NCI-H1105 treated with DMSO at 0.1 percent for 48 hours (cell line): ENCODE measurements around the gene GSTT2B.
"Not testable (repeated sequence)": the region's sequence is repeated elsewhere in the genome, so short reads cannot be mapped to it uniquely, and the experiment has no call there.

Experiments used
- DNase-seq: peaks from one replicate; lab custom pipeline; 2025; lab: John Stamatoyannopoulos, UW

Gene GSTT2B

DNA sequence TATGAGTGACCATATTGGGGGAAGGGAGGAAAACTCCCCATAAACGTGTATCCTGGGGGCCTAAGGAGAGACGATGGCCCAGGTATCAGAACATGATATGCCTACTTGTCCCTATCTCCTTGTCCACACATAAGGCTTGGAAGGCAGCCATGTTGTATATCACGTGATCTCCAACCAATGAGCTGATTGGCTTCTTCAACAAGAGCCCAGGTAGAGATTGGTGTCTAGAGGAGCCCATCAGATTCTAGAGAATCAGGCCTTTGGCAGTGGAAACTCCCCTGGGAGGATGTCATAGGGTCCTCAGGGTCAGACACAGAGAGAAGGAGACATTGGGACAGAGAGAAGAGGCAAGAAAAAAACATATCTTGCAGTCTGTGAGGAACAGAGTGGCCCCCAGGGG is 13.6 kb downstream of the GSTT2B start:
- not testable (repeated sequence) for DNase-seq

GRCh38 chr22:23940166-23940565 is 20.8 kb downstream of the GSTT2B start:
- not testable (repeated sequence) for DNase-seq

DNA sequence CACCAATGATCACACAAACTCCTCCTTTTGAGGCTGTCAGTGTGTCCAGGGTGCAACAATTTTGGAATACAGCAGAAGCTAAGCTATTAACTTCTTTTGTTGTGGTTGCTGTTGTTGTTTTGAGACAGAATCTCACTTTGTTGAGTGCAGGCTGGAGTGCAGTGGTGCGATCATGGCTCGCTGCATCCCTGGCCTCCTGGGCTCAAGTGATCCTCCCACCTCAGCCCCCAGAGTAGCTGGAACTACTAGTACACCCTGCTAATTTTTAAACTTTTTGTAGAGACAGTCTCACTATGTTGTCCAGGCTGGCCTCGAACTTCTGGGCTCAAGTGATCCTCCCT is 22.0 kb downstream of the GSTT2B start:
- DNase-seq = no peak

GRCh38 chr22:23938328-23939016 is 22.5 kb downstream of the GSTT2B start:
- DNase-seq = no peak

- no peak for DNase-seq
Measured at GRCh38 chr22:23926561-23926960, 34.4 kb downstream of the GSTT2B start.

DNA sequence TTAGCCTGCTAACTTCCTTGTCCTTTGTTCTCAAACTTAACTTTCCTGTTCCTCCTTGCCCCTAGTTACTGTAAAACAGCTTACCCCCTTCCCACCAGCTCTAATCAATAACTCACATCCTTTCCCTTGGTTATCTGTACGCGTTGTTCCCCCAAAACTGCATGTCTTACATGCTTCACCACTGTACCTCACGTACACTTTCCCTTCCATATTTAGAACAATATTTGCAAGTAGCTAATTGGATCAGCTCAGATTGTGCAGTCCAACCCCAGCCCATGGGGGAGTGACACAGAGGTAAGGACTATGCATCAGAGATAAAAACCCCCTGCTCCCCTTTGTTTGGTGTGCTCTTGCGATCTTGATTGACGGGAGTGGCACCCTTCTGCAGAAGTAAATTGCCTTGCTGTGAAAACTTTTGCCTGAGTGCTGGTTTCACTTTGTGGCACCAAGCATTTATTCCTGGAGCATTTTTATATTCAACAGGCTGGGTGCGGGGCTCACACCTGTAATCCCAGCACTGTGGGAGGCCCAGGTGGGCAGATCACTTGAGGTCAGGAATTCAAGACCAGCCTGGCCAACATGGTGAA is 35.9 kb downstream of the GSTT2B start:
- no peak for DNase-seq

DNA sequence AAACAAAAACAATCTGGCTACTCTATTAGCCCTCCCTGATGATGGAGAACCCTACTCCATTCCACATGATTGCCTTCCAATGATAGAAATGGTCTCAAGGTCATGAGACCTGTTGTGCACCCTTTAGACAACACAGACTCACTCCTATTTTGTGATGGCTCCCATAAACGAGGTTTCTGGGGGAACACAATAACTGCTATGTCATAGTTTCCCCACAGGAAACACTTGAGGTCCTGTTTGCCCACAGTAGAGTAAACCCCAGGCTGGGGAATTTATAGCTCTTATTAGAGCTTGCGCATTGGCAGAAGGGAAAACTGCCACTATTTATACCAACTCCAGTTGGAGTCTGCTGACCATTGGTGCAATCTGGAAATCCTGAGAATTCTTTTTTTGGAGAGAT is 38.1 kb downstream of the GSTT2B start:
- no peak for DNase-seq

DNA sequence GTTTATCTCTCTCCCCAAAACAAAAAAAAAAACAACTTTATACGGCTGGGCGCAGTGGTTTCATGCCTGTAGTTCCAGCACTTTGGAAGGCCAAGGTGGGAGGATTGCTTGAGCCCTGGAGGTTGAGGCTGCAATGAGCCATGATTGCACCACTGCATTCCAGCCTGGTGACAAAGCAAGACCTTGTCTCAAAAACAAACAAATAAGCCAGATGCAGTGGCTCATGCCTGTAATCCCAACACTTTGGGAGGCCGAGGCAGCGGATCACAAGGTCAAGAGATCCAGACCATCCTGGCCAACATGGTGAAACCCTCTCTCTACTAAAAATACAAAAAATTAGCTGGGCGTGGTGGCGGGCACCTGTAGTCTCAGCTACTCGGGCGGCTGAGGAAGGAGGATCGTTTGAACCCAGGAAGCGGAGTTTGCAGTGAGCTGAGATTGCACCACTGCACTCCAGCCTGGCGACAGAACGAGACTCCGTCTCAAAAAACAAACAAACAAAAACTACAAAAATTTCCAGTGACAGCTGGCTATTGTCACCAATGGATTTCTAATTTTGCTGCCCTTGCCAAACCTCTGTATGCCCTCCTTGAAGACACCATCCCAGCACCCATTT is 39.3 kb downstream of the GSTT2B start:
- not testable (repeated sequence) for DNase-seq

DNA sequence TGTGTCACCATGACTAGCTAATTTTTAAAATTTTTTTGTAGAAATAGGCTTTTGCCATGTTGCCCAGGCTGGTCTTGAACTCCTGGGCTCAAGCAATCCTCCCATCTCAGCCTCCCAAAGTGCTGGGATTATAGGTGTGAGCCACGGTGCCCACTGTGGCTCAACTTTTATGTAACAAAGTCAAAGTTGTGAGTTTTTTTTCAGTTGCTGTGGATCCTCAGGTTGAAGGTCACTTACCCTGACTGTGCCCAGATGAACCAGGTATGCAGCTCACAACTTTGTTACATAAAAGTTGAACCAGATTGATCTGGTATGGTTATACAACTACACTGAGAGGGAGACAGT is 40.8 kb downstream of the GSTT2B start:
- not testable (repeated sequence) for DNase-seq

DNA sequence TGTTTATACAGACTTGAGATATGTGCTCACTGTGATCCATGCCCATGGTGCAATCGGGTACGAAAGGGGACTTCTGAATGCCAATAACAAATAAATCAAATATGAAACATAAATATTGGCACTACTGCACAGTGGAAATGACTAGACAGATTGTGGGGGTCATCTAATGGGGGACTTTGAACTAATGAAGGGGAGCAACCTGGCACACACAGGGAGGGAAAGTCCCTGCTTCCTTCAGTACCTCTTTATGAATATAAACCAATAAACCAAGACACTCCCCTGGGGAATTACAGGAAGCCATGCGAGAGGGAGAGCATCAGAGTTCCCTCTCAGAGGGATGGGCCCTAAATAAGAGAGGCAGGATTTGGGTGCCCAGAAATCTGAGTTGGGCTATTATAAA is 45.7 kb downstream of the GSTT2B start:
- DNase-seq = no peak

GRCh38 chr22:23913661-23914353 is 47.2 kb downstream of the GSTT2B start:
- DNase-seq = peak; percentile 97

- DNase-seq = no peak
Measured at GRCh38 chr22:23913306-23913660, 47.7 kb downstream of the GSTT2B start.

GRCh38 chr22:23912293-23912903 is 48.6 kb downstream of the GSTT2B start:
- DNase-seq = no peak

- no peak for DNase-seq
Measured at GRCh38 chr22:23911318-23911980, 49.5 kb downstream of the GSTT2B start.

DNA sequence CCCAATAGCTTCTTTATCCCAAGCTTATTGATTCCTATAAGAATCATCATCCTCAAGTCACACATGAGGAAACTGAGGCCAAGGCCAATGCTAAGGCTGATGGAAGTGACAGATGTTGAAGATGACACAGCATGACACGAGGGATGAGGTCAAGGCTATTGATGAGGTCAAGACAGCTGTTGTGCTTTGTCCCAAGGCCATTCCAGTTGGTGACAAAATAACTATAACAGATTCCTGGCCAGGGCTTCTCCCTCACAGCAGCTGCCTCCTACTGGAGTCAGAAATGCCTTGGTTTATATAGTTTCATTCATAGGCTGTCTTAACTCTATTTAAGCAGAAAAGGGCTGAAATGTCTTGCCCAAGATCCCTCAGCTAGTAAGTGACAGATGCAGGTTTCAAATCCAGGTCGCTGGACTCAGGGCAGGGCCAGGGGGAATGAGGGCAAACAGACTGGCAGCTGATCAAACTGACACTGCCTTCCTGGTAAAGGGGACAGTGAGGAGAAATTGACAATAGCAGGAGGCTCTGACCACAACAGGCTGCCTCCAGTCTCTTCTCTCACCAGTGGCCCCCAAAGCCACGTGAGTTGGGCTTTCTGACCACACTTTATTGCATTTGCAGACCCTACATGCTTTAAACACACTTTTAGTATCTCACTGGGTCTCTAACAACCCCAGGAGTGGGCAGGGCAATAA is 50.4 kb downstream of the GSTT2B start:
- DNase-seq = no peak

GRCh38 chr22:23909296-23909898 is 51.6 kb downstream of the GSTT2B start:
- no peak for DNase-seq

- no peak for DNase-seq
Measured at GRCh38 chr22:23908587-23909205, 52.3 kb downstream of the GSTT2B start.

- not testable (repeated sequence) for DNase-seq
Measured at GRCh38 chr22:23907423-23907822, 53.6 kb downstream of the GSTT2B start.
